GM19467 (cell line): ENCODE measurements around the gene ELOVL6.
A peak's percentile ranks its signal among the peaks of the same experiment; 100 is the strongest.

Source experiments
- ATAC-seq: cut with Tn5 transposase; IDR thresholded peaks from one replicate; pipeline ENCODE4 v1.9.1; 2021; ENCODE audit warnings: mild to moderate bottlenecking, moderate library complexity; ENCODE audit not compliant: unreplicated experiment

The ELOVL6 gene

DNA sequence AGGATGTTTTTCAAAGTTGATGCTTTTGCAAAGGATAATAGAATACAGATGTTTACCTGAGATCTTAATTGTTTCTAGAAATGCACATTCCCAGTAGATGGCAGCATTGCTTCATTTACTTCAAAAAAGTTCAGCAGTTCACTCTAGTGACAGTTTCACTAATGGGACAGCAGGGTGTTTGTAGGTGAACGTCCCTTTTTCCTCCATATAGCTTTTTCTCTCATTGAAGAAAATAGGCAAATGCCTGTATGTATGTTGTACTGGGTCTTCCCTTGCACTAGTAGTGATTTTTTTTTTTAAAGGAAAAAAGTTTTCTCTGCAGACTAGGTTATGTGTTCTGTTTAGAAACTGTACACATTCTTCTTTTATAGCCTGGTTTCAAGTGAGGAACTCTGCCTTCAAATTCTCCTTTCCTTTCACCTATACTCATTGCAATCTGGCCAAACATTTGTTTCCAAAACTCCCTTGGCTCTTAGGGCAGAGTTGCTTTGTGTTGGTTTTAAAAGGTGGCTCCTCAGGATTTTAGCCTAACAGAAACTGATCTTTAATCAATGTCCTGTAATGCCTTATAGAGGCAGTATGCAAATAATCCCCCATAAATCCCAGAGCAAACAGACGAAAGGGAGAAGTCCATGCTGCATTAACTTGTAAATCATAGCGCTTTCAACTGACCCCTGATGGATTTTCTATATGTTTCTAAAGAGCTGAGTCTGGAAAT lies 199.4 kb downstream of the ELOVL6 start:
- ATAC-seq = peak; percentile 36

DNA sequence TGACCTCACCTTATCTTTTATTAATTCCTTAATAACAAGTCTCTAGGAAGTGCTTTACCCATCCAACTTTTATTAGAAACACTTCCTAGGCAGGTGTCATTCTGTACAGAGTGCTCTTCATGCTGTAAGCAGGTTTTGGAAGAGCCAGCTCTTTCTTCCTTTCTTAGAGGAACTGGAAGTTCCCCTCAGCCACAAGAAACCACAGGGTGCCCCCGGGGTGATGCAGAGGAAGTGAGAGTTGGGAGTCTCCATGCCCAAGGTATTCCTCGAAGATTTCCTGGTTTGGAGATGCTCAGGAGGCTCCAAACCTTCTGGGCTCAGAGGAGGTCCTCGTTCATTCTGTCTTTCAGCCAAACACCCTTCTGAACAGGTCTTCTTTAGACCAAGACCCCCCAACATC lies 201.9 kb downstream of the ELOVL6 start:
- ATAC-seq = no peak
